ENCODE results near the gene SERPINA12. TPM values are rescaled to one million over a fixed set of nuclear protein-coding genes. Genes with fewer than 3 reads are reported as not detected.

SERPINA12 gene
- total and polyA plus RNA-seq, 2 of the 13 experiments (the other 11 are each of a cell fraction or from before 2014, with no cell fraction given) = 0.08 TPM; not detected in 1

DNA sequence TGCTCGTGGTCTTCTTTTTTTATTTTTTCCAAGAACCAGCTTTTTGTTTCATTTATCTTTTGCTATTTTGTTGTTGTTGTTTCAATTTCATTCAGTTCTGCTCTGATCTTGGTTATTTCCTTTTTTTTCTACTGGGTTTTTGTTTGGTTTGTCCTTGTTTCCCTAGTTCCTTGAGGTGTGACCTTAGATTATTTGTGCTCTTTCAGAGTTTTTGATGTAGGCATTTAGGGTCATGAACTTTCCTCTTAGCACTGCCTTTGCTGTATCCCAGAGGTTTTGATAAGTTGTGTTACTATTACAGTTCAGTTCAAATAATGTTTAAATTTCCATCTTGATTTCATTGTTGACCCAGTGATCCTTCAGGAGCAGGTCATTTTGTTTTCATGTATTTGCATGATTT is 53.3 kb downstream of the SERPINA12 start (continued):
- TF ChIP-seq ATF4 (CRISPR knock-in tag; IDR thresholded peaks at IDR 0.05) = no peak
- TF ChIP-seq ARHGAP35 (CRISPR knock-in tag; IDR thresholded peaks at IDR 0.05; ENCODE audit: borderline replicate concordance) = no peak
- no peak for TF ChIP-seq XRCC5 (optimal IDR thresholded peaks at IDR 0.05; ENCODE audit: low read length)
- no peak for TF ChIP-seq SOX6 (IDR thresholded peaks at IDR 0.05)
- TF ChIP-seq SOX6 (CRISPR knock-in tag; IDR thresholded peaks at IDR 0.05) = peak; percentile 89
- no peak for TF ChIP-seq ZNF75D (CRISPR knock-in tag; IDR thresholded peaks at IDR 0.05; ENCODE audit: borderline replicate concordance)
- TF ChIP-seq ARNTL (CRISPR knock-in tag; IDR thresholded peaks at IDR 0.05) = no peak
- TF ChIP-seq ZNF609 (CRISPR knock-in tag; IDR thresholded peaks at IDR 0.05; ENCODE audit: borderline replicate concordance) = peak; percentile 69
- no peak for TF ChIP-seq DNMT1 (CRISPR knock-in tag; IDR thresholded peaks at IDR 0.05)
- peak; percentile 64 for TF ChIP-seq TEAD3 (CRISPR knock-in tag; optimal IDR thresholded peaks at IDR 0.05; ENCODE audit: borderline replicate concordance)
- TF ChIP-seq ZNF883 (CRISPR knock-in tag; IDR thresholded peaks at IDR 0.05; ENCODE audit: not compliant biosample characterization) = no peak
- TF ChIP-seq, protein P1, sequence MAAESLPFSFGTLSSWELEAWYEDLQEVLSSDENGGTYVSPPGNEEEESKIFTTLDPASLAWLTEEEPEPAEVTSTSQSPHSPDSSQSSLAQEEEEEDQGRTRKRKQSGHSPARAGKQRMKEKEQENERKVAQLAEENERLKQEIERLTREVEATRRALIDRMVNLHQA (CRISPR knock-in tag; IDR thresholded peaks at IDR 0.05) = no peak
- TF ChIP-seq MAZ (IDR thresholded peaks at IDR 0.05; ENCODE audit: borderline replicate concordance, low read depth, low read length) = no peak
- TF ChIP-seq MAZ (CRISPR knock-in tag; IDR thresholded peaks at IDR 0.05; ENCODE audit: low read depth) = no peak
- TF ChIP-seq ZNF496 (CRISPR knock-in tag; IDR thresholded peaks at IDR 0.05; ENCODE audit: insufficient replicate concordance) = no peak
- no peak for TF ChIP-seq HHEX (CRISPR knock-in tag; IDR thresholded peaks at IDR 0.05)
- TF ChIP-seq NFIC (IDR thresholded peaks at IDR 0.05; ENCODE audit: low read length) = peak; percentile 68; the same call in 1 of the 2 replicates
- TF ChIP-seq ZNF331 (CRISPR knock-in tag; IDR thresholded peaks at IDR 0.05) = peak; percentile 49; the same call in 1 of the 2 replicates
- no peak for TF ChIP-seq AGO1 (IDR thresholded peaks at IDR 0.05; ENCODE audit: low read depth, low read length, poor library complexity, severe bottlenecking)
- TF ChIP-seq AHR (CRISPR knock-in tag; IDR thresholded peaks at IDR 0.05) = no peak
- TF ChIP-seq RCOR2 (CRISPR knock-in tag; IDR thresholded peaks at IDR 0.05) = 0 out of 2 replicates have a peak, but pooled peaks have one; percentile 52
- no peak for TF ChIP-seq ZNF570 (CRISPR knock-in tag; IDR thresholded peaks at IDR 0.05; ENCODE audit: borderline replicate concordance)
- 0 out of 2 replicates have a peak, but pooled peaks have one; percentile 13 for TF ChIP-seq SIX4 (CRISPR knock-in tag; IDR thresholded peaks at IDR 0.05)
- TF ChIP-seq NCOA1 (CRISPR knock-in tag; IDR thresholded peaks at IDR 0.05) = no peak
- no peak for TF ChIP-seq ZFP41 (CRISPR knock-in tag; IDR thresholded peaks at IDR 0.05; ENCODE audit: borderline replicate concordance)
- TF ChIP-seq GTF2F1 (IDR thresholded peaks at IDR 0.05; ENCODE audit: low read length) = no peak
- no peak for TF ChIP-seq NFRKB (IDR thresholded peaks at IDR 0.05)
- TF ChIP-seq CBX5 (CRISPR knock-in tag; IDR thresholded peaks at IDR 0.05; ENCODE audit: borderline replicate concordance) = no peak

Data from HepG2 (cell line).